Fibroblast of villous mesenchyme (primary cell): ENCODE results near the gene EXT2. TPM values are rescaled to one million over a fixed set of nuclear protein-coding genes. Genes with fewer than 3 reads are reported as not detected.

Experiments
- DNase-seq: peaks from one replicate; pipeline ENCODE4 v3.0.0-alpha.2; 2010; ENCODE audit warnings: low read depth
- H3K4me3 ChIP-seq: 2 replicates; pipeline ENCODE4 v1.5.1; 2011; ENCODE audit warnings: low read depth, mild to moderate bottlenecking, low read length
- total RNA-seq: library from RNA; depleted of rRNA; stranded (reverse); fragments of >200 nt; gene quantifications from 2 replicates; pipeline ENCODE4 v1.2.3, GENCODE V29; 2012
- TF ChIP-seq, protein P1 (sequence below): IDR thresholded peaks from 2 replicates; pipeline ENCODE4 v1.5.1; 2012; ENCODE audit warnings: low read depth, mild to moderate bottlenecking, low read length; ENCODE audit not compliant: insufficient read depth

The EXT2 gene
- total RNA-seq, 1 donor, result 161 TPM

DNA sequence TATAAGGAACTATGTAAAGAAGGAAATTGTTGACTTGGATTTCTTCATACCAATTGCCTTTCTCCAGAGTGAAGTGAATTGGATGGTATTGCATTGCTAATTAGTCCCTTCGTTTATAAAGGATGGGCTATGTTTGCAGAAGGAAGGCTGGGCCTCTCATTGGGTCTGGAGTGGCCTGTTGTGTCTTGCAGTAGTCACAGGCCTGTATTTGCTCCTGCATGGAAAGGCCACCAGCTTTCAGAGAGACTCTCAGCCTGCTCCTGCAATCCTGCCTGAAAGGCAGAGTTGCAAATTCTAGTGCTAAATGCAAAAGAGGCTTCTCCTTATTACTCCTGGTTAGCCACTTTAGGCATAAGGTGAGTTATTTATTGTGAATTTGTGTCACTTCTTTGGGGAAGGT, 103.8 kb downstream of the EXT2 start:
- TF ChIP-seq, protein P1, sequence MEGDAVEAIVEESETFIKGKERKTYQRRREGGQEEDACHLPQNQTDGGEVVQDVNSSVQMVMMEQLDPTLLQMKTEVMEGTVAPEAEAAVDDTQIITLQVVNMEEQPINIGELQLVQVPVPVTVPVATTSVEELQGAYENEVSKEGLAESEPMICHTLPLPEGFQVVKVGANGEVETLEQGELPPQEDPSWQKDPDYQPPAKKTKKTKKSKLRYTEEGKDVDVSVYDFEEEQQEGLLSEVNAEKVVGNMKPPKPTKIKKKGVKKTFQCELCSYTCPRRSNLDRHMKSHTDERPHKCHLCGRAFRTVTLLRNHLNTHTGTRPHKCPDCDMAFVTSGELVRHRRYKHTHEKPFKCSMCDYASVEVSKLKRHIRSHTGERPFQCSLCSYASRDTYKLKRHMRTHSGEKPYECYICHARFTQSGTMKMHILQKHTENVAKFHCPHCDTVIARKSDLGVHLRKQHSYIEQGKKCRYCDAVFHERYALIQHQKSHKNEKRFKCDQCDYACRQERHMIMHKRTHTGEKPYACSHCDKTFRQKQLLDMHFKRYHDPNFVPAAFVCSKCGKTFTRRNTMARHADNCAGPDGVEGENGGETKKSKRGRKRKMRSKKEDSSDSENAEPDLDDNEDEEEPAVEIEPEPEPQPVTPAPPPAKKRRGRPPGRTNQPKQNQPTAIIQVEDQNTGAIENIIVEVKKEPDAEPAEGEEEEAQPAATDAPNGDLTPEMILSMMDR, result no peak
- DNase-seq, result no peak
- no peak overlapping the region for H3K4me3 ChIP-seq

- no peak overlapping the region for H3K4me3 ChIP-seq
- TF ChIP-seq, protein P1, result no peak
- no peak for DNase-seq
These were observed 104.3 kb downstream of the EXT2 start for GRCh38 chr11:44199816-44200215.

DNA sequence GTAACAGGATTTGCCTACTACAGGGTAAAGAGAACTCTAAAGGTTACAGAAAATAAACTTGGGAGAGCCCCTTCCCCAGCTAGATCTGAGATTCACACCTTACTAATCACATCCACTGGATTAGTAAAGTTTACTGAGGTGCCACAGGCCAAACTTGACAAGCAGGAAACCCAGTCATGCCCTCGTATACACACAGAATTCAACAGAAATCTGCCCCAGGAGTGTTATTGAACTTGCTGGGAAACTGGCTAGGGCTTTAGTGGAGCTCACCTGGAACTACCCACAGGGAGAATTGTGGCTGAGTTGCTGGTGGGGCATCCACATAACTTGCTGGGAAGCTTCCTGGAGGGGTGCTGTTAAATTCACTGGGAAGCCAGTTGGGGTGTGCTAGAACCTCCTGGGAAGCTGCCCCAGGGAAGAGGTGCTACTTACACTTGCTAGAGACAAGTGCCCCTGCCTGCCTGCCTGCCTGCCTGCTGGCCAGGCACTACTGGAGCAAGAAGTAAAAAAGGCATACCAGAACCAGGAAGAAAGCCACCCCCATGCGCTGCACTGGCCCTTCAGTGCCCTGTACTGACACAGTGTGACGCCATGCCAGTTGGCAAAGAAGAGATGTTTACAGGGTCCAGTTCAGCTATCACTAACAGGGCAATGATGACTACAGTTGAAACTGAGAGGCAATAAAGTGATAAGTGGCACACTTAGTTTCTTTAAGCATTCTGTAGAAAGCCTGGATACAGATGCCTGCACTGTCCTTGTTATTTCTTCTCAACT, 108.0 kb downstream of the EXT2 start:
- DNase-seq, result no peak
- H3K4me3 ChIP-seq, result no peak overlapping the region
- TF ChIP-seq, protein P1, result no peak

DNA sequence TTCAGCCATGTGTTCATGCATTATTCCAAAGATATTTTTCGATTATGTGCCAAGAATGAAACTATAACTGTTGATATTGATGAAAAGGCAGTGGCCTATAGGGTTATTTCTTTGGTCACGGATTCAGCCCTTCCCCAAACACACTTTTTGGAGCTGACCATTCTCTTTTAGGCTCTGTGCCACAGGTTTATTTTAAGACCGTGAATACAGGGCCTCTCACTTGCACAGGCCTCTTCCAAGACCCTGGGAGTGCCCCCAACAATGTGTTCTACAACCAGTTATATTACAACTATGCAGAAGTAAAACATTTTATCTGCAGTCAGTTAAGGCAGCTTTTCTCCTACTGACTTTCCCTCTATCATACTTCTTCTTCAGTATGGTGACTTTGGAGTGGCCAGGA, 109.9 kb downstream of the EXT2 start:
- DNase-seq, result no peak
- no peak overlapping the region for H3K4me3 ChIP-seq
- TF ChIP-seq, protein P1, result no peak

GRCh38 chr11:44205836-44206235, 110.4 kb downstream of the EXT2 start:
- H3K4me3 ChIP-seq, result no peak overlapping the region
- TF ChIP-seq, protein P1, result no peak
- no peak for DNase-seq

- H3K4me3 ChIP-seq, result no peak overlapping the region
- no peak for DNase-seq
- TF ChIP-seq, protein P1, result no peak
These were observed 111.8 kb downstream of the EXT2 start for GRCh38 chr11:44207292-44207691.
